HG03060 (cell line): ENCODE measurements around the gene HRCT1.
"Not testable (repeated sequence)": the region's sequence is repeated elsewhere in the genome, so short reads cannot be mapped to it uniquely, and the experiment has no call there.

Experiments used
- ATAC-seq: cut with Tn5 transposase; IDR thresholded peaks from one replicate; pipeline ENCODE4 v1.9.1; 2021; ENCODE audit warnings: low read depth, moderate number of reproducible peaks; ENCODE audit not compliant: unreplicated experiment

HRCT1 gene

DNA sequence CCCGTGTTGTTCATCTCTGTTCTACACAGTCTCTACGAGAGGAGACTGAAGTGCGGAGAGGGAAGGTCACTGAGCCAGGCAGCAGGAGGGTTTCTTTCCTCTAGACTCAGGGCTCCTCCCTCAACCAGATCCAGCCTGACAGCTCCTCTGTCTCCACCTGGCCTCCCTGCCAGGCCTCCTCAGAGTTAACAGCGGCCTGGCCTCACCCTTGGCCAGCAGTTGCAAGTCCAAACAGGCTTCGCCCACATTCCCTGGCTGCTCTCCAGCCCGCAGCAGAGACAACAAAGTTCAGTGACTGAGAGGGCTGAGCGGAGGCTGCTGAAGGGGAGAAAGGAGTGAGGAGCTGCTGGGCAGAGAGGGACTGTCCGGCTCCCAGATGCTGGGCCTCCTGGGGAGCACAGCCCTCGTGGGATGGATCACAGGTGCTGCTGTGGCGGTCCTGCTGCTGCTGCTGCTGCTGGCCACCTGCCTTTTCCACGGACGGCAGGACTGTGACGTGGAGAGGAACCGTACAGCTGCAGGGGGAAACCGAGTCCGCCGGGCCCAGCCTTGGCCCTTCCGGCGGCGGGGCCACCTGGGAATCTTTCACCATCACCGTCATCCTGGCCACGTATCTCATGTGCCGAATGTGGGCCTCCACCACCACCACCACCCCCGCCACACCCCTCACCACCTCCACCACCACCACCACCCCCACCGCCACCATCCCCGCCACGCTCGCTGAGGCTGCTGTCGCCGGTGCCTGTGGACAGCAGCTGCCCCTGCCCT, at the start of gene HRCT1:
HRCT1 (plus strand) TSS at position 291 of the 768 bp plus-strand sequence; CDS start at position 377, 86 bp downstream.
- no peak for ATAC-seq

DNA sequence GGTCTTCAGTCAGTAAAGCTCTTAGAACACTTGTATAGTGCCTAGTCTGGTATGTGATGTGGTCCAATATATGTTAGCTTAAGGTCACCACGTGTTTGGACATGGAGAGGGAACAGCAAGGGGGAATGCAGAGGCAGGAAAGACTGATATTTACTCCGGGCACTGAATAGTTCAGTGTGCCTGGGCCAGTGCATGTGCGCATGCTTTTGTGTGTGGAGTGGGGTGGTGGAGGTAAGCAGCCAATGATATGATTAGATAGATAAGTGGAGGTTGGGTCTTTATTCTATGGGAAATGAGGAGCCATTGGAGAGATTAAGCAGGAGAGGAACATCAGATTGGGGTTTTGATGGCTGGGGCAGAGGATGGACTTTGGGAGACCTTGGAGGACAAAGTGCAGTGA, 49.8 kb upstream of the HRCT1 start:
- no peak for ATAC-seq

DNA sequence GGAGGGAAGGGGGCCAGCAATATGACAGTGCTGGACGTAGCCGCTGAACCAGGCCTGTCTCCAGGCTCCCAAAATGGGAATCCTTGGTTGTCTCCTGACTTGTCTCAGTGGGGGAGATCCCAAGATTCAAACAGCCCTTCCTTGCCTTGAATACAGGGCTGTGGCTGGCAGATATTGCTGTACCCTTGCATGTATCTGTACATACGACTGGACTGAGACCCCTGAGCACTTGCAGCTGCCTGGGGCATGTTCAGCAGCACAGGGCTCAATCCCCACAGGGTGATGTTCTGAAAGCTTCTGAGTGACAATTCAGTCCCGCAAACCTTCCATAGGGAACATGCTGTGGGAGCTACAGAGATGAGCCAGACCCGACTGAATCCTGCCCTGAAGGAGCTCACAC, 49.1 kb upstream of the HRCT1 start:
- no peak for ATAC-seq

DNA sequence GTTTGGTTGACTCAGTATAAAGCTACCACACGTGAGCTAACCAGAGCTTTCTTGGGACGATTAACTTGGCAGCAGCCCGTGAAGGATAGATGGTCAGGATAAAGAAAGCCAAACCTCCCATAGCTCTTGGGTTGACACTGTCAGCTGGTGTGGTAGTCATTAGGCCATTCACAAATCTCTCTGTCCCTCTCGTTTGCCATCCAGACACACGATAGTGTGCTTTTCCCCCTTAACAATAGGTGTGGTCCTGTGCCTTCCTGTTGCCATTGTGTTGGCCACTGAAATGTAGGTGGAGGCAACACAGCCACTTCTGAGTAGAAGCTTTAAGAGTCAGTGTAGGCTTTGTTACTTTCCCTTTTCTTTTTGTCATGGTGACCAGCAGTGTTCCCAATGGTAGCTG, 47.5 kb upstream of the HRCT1 start:
- ATAC-seq, result no peak

DNA sequence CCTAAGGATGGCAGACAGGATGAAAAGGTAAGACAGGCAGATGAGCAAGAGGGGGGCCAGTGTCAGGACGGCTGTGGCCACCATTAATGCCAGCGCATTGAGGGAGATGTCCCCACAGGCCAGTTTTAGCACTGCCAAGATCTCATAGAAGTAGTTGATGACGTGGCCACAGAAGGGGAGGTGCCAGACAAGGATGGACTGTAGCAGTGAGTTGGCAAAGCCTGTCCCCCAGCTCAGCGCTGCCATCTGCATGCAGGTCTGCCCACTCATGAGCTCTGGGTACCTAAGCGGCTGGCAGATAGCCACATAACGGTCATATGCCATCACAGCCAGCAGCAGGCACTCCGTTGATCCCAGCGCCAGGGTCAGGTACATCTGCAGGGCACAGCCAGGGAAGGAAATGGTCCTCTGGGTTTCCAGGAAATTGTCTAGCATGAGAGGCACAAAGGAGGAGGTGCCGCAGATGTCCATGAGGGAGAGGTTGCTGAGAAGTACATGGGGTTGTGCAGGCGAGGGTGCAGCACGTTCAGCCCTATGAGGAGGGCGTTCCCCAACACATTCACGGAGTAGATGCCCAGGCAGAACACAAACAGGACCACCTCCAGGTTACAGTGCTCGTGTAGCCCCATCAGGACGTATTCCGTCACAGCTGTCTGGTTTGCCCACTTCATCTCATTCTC, 46.6 kb upstream of the HRCT1 start:
- ATAC-seq, result no peak

DNA sequence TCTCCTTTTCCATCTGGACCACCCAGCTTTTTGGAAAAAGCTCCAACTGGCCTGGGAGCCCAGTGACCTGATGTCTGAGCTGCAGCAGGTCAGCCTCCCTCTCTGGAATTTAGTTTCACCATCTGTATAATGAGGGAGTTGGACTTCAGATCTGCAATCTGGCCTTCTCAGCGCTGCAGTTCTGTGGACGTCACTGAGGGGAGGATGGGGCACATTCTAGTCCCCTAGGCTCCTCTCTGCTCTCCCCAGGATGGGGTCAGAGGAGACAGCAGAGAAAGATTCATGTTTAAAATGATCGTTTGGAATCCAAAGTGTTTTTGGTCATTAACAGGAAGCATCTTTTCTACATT, 46.0 kb upstream of the HRCT1 start:
- no peak for ATAC-seq

DNA sequence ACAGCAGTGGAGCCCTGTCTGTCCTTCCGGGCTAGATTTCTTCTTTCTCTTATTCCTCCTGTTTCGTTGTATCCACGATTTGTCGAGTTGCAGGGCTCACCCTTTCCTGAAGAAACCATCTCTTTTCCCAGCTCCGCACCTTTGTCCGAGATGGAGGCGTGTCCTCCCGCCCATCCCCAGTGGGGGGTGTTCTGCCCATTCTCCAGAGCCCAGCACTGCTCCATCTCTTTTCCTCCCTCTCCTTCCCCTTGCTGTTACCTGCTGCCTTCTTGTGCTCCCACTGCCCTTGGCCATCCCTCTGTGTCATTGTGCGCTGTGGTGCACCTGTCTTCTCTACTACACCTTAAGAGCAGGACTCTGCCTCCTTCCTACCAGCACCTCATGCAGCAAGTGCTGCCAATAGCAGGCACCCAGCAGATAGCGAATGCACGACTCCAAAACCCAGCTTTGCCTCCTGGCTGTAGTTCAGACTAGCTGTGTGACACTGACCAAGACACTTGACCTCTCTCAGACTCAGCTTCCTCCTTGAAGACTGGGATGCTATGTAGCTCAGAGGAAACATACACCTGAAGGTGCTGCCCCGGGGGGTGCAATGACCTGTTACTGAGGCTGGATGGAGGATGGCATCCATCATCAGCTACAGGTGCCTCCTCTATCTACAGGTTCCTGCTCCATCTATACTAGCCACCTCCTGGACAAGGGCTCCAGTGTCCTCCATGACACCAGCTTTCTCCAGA, 44.7 kb upstream of the HRCT1 start:
- no peak for ATAC-seq

DNA sequence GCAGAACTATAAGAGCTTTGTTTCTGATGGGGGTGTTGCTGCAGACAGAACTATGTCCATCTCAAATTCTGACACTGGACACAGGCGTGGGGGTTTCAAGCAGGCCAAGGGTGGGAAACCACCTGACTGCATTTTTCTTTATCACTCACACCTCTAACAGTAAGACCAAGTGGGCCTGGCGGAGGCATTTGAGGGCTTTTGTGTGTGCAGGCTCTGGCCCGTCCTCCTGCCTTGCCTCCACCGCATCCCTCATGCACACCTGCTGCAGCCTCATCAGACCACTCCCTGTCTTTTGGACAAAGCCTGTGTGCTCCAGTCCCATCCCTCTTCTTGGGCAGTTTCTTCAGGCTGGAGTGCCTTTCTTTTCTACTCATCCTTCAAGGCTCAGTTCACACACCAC, 43.7 kb upstream of the HRCT1 start:
- no peak for ATAC-seq

DNA sequence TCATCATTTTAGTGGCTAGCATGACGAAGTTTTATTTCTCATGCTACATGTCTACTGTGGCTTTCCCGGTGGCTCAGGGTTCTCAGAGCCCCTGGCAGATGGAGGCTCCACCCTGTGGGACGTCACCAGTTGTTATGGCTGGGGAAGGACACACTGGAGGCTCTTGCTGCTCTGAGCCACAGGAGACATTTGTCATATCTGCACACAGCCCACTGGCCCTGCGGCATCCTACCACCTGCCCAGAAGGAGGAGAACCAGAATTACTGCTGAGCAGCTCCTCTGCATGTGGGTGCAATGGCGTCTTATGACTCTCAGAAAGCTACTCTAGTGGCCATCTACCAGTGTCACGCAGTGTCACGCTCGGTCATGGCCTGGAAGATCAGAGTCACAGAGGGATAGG, 42.4 kb upstream of the HRCT1 start:
- ATAC-seq, result no peak

DNA sequence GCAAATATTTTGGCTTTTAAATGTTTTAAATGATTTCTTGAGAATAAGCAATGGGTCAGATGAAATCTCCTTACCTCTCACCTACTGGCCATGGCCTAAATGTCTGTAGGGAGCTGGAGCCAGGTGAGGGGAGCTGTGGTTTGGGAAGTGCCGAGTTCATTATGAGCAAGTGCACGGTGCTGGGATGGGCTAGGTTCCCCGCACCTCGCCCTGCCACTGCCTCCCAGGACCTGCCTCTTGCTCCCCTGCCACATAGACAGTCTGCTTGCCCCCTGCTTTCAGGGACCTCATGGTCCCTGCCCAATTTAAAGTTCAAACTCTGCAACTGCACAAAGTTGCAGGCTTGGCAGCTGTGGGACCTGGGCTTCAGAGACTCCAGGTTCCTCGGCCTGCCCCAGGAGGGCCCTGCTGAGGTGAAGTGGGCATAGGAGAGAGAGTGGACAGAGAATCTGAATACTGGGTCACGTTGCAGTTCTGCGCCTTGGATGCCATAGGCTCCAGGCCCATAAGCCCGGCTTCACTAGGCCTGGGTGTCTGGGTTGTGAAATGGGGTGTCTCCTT, 41.2 kb upstream of the HRCT1 start:
- no peak for ATAC-seq

DNA sequence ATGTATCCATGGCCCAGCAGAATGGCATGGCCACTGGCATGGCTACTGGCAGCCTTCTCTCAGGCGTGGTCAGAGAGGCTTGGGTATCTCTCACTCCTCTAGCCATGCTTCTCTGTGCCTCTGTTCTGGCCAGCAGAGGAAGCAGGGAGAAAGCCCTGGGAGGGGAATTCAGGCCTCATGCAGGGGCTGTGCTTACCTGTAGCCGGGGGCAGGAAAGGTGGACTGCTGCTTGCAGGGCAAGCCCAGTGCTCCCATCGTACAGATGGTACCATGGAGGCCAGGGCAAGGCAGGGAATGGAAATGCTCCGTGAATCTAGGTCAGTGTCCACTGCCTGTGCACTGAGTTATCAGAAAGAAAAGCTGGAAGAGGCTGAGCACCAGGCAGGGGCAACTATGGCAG, 38.5 kb upstream of the HRCT1 start:
- no peak for ATAC-seq

DNA sequence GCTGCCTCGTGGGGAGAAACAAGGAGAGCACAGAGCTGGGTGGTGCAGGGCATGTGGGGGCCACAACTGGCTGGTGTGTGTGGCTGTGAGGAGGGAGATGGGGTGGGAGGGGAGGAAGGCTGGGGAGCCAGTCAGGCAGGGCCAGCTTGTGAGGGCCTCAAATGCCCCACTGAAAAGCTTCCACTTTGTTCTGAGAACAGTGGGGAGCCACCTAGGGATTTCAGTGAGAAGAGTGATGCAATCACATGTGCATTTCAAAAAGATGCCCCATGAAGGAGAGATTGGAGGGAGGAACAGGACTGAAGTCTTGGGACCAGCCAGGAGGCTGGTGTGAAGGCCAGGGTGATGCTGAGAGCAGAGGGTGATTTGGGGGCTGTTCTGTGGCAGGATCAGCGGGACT, 37.1 kb upstream of the HRCT1 start:
- ATAC-seq, result no peak

DNA sequence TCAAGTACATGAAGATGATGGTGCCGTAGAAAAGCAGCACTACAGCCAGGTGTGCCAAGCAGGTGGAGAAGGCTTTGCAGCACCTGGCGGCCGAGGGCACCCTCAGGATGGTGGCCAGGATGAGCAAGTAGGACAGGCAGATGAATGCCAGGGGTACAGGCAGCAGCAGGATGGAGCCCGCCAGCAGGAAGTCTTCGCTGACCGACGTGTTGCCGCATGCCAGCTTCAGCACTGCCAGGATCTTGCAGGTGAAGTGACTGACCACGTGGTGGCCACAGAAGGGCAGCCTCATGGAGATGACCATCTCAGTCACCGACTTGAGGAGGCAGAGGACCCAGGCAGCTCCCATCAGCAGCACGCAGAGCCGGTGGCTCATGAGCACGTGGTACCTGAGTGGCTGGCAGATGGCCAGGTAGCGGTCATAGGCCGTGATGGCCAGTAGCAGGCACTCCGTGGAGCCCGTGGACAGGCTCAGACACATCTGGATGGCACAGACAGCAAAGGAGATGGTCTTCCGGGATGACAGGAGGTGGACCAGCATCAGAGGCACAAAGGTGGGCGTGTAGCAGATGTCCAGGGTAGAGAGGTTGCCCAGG, 36.3 kb upstream of the HRCT1 start:
- no peak for ATAC-seq

DNA sequence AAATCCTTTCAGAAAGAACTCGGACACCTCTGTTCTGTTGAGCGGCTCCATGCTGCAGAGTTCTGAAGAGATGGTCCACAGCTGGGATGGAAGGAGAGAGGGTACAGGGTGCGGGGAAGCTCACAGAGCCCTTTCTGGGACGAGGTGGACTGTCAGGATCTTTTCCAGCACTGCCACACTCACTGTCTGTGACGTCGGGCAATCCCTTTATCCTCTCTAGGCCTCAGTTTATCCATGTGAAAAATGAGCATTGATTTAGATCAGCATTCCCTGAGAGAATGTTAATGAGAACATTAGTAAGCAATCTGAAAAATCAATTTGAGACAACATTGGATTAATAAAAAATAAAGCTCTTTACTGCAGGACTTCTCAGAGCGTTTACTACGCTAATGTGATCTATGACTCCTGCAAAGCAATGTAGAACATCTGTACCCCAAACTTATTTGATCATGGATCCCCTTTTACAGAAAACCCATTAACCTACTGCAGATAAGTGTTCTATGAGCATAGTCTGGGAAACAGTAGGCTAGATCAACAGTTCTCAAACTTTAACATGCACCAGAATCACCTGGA, 35.6 kb upstream of the HRCT1 start, which contains the start of gene OR13J1:
OR13J1 (minus strand) TSS at position 51 of the 573 bp plus-strand sequence; CDS start at position 51, 0 bp downstream.
- ATAC-seq, result no peak

DNA sequence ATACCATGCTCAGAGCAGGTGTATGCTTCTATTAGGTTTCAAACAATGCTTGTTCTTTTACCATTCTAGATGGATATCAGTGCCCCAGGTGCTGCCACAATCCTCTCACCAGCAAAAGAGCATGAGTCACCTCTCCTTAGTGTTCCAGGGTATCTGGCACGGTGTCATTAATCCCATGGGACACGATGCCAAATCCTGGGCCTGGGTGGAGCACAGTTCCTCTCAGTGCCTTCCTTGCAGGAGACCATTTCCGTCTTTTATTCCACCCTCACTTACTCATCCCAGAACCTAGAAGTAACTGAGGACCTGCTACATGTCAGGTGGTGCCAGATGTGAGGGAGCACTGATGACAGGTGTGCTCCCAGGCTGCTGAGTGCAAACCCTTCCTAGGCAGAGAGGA, 34.5 kb upstream of the HRCT1 start:
- no peak for ATAC-seq

DNA sequence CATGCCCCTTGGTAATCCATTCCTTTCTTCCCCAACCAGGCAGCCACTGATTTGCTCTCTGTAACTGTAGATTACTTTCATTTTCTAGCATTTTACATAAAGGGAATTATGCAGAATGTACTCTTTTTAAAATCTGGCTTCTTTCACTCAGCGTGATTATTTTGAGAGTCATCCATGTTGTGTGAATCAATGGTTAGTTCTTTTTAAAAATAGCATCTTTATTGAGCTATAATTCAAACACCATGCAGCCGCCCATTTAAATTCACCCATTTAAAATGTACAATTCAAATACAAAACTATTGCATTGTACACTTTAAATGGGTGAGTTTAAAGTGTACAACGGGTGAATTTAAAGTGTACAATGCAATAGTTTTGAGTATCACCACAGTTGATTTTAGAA, 33.5 kb upstream of the HRCT1 start:
- no peak for ATAC-seq

DNA sequence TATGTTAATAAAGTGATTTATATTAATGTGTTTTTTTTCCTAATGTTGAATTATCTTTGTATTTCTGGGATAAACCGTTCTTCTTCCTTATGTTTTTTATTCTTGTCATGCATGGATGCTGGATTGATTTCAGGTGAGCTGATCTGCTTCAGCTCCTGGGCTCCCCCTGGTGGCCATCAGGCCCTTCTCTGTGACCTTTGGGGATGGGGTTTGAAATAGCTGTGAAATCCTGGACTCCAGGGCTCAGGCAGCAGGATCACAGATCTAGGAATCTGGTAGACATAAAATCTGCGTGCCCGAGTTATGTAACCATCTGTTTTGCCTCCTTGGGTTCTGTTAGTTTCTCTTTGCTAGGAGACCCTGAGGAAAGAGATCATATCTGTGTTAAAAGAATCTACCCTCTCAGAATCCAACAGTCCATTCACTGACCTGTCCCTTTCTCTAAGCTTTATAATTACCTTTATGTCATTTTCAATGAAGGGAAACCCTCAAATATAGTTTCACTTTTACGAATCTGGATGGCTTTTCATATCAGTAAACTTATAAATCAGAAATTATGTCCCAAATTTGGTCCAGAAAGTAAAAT, 23.6 kb upstream of the HRCT1 start:
- ATAC-seq, result no peak

DNA sequence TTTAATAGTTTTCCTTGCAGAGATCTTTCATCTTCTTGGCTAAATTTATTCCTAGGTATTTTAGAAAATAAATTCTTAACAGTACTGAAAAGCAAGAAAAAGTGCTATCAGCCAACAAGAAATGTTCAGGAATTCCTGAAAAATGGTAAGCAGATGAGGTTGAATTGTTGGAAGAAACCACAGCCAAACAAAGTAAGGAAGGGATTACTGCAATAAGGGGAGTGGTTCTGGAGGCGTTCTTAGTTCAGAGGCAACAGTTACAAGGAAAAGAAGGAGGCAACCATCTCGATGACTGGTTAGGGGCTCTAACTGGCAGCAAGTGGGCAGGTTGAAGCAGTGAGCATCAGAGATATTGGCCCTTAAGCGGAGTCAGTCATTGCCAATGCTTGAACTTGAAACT, 23.0 kb upstream of the HRCT1 start:
- ATAC-seq, result no peak

DNA sequence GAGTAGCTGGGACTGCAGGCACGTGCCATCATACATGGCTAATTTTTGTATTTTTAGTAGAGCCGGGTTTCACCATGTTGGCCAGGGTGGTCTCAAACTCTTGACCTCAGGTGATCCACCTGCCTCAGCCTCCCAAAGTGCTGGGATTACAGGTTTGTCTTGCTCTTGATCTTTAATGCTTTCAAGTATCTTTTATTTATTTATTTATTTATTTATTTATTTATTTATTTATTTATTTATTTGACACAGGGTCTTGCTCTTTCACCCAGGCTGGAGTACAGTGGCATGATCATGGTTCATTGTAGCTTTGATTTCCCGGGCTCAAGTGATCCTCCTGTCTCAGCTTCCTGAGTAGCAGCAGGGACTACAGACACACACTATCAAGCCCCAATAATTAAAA, 21.1 kb upstream of the HRCT1 start:
- not testable (repeated sequence) for ATAC-seq

DNA sequence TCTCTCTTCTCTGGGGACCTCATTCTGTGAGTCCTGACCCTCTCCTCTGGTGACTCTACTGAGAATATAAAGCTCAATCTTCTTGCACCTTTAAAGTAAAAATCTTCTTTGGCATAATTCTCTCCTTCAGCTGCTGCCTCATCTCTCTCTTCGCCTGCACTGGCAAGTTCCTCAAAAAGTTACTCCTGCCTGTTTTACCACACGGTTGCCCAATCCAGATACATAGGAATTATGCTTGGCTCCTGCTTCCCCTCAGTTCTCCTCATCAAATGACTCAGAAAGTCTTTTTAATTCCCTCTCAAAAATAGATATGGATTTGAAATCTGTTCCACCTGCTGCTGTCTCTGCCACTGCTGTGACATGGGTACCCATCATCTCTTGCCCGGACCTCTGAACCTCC, 14.4 kb upstream of the HRCT1 start:
- no peak for ATAC-seq
